Activated naive CD8-positive, alpha-beta T cell treated with anti-CD3 and anti-CD28 coated beads, Interleukin-2, amount 10 ng/mL, durations not matched to agents 7 days and 5 days (primary cell): ENCODE data around the gene ALG9. TPM values are rescaled to one million over a fixed set of nuclear protein-coding genes. Genes with fewer than 3 reads are reported as not detected.

ENCODE experiments used
- total RNA-seq, 2 experiments: library from RNA; stranded (reverse); gene quantifications; one replicate each; pipeline ENCODE4 v1.2.3, GENCODE V29; 2021

The ALG9 gene
- total RNA-seq, 2 experiments from 2014 or later, result 26.8 to 28.8 TPM

Other genes with a start within 250 kb of the ALG9 start
- gene PPP2R1B, start 105.2 kb downstream of the ALG9 start, total RNA-seq, result 10 to 100 TPM; 45.1 to 47.1 TPM
- gene FDXACB1, start 7.6 kb upstream of the ALG9 start, total RNA-seq, result 1 to 10 TPM; 3.4 to 3.5 TPM
- gene CFAP68, start 8.0 kb upstream of the ALG9 start, total RNA-seq, result 10 to 100 TPM; 20.4 to 22.9 TPM
- not detected for gene CRYAB, start 40.2 kb upstream of the ALG9 start, total RNA-seq
- gene HSPB2, start 41.2 kb upstream of the ALG9 start, total RNA-seq, result under 1 TPM in 1 of 2 experiments, not detected in 1; 0.23 TPM
- not detected for gene C11orf52, start 47.3 kb upstream of the ALG9 start, total RNA-seq
- 1 to 10 TPM; 2.5 to 3.2 TPM for gene DIXDC1, start 65.8 kb upstream of the ALG9 start, total RNA-seq
- 10 to 100 TPM; 26.0 to 28.5 TPM for gene DLAT, start 153.8 kb upstream of the ALG9 start, total RNA-seq
- under 1 TPM in 1 of 2 experiments, not detected in 1; 0.50 TPM for gene PIH1D2, start 202.4 kb upstream of the ALG9 start, total RNA-seq
- gene NKAPD1, start 202.7 kb upstream of the ALG9 start, total RNA-seq, result 10 to 100 TPM; 21.5 to 22.7 TPM
- gene TIMM8B, start 215.2 kb upstream of the ALG9 start, total RNA-seq, result 10 to 100 TPM; 36.8 to 39.3 TPM
- 10 to 100 TPM; 87.2 to 93.8 TPM for gene SDHD, start 215.3 kb upstream of the ALG9 start, total RNA-seq